AG09319 (cell line): Measurements from ENCODE around the gene INTS12.

Experiments
- DNase-seq: peaks from one replicate; pipeline ENCODE4 v3.0.0-alpha.2; 2010; ENCODE audit warnings: low read depth; ENCODE audit errors: extremely low read depth
- TF ChIP-seq, protein P1 (sequence below): IDR thresholded peaks from 2 replicates; pipeline ENCODE4 v1.5.1; 2011; ENCODE audit warnings: low read depth, mild to moderate bottlenecking, inconsistent platforms, low read length, moderate library complexity

INTS12 gene

DNA sequence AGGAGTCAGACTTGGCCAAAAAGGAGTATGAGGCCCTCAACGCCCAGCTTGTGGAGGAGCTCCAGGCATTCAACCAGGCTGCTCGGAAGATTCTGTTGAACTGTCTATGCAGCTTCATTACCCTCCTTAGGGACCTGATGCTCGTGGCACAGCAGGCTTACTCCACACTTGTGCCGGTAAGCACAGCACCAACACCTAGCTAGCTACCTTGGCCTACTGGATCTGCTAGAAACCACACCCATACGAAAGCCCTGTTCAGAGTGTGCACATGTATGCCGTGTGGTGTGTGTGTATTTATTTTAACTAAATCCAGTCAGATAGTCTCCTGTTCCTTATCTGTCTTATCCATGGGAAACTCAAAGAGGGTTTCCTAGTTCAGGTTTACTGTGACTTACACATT lies 49.3 kb downstream of the INTS12 start:
- TF ChIP-seq, protein P1, sequence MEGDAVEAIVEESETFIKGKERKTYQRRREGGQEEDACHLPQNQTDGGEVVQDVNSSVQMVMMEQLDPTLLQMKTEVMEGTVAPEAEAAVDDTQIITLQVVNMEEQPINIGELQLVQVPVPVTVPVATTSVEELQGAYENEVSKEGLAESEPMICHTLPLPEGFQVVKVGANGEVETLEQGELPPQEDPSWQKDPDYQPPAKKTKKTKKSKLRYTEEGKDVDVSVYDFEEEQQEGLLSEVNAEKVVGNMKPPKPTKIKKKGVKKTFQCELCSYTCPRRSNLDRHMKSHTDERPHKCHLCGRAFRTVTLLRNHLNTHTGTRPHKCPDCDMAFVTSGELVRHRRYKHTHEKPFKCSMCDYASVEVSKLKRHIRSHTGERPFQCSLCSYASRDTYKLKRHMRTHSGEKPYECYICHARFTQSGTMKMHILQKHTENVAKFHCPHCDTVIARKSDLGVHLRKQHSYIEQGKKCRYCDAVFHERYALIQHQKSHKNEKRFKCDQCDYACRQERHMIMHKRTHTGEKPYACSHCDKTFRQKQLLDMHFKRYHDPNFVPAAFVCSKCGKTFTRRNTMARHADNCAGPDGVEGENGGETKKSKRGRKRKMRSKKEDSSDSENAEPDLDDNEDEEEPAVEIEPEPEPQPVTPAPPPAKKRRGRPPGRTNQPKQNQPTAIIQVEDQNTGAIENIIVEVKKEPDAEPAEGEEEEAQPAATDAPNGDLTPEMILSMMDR = no peak
- no peak for DNase-seq

DNA sequence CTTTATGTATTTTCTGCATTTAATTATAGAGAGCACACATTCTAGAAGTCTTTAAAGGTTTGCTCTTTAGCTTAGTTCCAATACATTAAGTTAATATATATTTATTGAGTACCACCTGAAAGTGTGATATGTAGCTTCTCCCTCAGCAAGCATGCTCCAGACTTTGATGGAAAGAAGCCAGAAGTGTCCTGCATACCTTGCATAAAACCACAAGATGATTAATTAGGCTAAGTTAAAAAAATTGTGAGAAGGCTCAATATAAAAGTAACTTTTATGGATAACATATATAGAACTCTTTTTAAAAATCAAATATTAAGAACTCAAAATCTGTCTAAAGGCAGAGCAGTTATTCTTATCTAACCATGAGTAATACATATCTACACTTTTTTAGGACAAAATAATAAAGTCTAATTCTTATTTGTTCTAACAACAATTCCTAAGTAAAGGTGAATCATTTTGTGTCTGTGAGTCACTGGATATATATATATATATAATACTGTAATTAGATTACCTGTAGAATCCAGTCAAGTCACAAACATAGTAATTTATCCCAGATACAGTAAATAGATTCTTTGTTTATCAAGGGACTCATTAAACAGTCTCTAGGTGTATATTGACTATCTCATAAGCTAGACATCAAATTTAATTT lies 51.2 kb downstream of the INTS12 start:
- TF ChIP-seq, protein P1 = no peak
- DNase-seq = no peak

DNA sequence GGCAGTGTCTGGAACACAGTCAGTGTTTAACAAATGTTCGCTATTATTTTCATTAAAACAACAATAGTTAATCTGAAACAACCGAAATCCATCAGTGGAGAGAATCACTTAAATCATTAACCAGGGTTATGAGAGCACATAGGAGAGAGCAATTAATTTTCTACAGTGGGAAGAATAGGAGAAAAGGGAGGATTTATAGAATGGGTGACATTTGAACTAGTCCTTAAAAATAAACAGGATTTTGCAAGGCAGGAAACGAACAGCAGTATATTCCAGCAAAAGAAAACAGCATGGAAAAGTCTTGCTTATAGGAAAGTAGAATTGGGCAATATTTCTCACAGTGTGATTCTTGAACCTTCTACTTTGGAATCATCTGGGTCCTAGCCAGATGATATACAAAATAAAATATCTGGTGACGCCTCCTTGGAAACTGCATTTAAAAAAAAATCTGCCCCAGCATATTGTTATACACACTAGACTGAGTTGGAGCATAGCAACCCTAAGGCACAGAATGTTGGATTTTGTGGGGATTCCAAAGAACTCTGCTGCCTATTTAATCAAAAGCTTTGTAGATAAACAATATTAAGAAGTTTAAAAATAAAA lies 56.1 kb downstream of the INTS12 start:
- TF ChIP-seq, protein P1 = no peak
- no peak for DNase-seq

DNA sequence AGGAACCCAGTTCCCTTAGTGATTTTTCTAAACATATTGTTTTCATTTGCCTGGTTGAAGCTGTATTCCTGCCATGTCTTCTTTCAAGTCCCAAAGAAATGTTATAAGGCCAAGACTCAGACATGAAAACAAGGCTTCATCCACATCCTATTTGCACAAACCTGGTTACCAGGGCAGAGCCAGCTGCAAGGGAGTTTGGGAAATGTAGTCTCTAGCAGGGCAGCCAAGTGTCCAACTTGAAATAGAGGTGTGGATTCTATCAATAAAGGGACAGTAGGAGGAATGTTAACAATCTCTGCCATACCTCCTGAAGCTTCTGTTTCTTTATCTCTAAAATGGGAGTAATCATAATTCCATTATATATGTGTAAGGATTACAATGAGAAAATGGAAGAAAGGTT lies 56.6 kb downstream of the INTS12 start:
- TF ChIP-seq, protein P1 = no peak
- no peak for DNase-seq

DNA sequence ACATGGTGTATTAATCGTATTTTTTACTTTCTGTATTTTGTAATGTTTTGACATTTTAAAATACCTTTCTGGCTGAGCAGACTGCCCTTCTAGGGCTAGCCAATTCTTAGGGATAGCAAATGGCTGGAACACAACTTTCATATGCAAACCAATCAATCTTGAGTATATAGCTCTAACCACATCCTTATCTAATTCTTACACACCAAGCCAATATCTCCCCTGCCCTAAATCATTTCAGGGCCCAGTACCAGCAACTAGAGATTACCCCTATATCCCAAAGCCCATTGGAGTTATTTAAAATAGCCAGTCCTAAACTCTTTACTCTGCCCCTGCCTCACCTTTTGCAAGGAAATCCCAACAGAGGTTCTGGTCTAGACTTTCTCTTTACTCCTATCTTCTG lies 58.3 kb downstream of the INTS12 start:
- DNase-seq = no peak

DNA sequence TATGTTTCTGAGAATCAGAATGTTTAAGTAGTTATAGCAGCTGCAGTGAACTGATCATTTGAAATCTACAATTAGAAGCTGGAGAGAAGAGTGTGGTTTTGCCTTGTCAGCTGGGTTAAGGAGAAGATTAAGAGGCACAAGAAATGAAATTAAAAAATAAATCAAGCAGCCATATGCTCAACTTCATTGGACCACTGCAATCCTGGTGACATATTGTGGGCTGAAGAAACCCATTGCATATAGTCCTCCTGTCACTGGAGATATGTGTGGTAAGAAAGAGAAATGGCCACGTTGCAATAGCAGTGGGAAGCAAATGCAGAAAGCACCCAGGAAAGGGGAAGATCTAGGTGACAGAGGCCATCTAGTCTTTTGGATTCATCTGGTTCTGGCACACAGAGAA lies 63.0 kb downstream of the INTS12 start:
- no peak for DNase-seq
- TF ChIP-seq, protein P1 = no peak

More for the DNA sequence above, 58.3 kb downstream of the INTS12 start:
- TF ChIP-seq, protein P1 = no peak

DNA sequence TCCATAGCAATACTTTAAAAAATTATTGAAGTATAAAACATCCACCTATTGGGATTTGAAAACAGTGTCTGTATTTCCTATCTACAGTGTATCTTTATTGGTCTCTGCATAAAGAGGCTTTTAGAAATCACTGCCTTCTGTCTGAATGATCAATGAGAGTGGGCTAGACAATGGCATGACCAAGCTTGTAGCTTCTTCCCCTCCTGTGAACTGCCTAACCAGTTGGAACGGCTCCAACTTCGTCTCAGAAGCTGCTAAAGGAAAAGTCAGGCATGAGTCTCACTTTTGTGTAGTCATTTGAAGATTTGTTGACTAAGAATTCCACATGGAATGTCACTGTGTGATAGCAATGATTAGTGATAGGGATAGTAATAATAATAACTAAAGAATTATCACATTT lies 64.2 kb downstream of the INTS12 start:
- TF ChIP-seq, protein P1 = no peak
- DNase-seq = no peak
